ENCODE results near the gene ZSCAN30.

ZSCAN30 gene

DNA sequence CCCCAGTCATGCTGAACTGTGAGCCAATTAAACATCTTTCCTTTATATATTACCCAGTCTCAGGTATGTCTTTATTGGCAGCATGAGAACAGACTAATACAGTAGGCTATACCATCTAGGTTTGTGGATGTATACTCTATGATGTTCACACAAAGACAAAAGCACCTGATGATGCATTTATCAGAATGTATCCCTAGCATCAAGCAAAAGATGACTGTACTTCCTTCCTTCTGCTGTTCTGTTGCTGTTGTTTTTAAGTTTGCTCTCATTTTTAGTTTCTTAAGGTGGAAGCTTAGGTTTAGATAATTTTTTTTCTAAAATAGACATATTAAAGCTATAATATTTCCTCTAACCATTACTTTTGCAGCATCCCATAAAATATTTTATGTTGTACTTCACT, 12.4 kb downstream of the ZSCAN30 start:
- no peak for TF ChIP-seq TAF1 (IDR thresholded peaks at IDR 0.05; ENCODE audit: borderline replicate concordance, insufficient read depth, low read length)
- no peak for TF ChIP-seq REST (IDR thresholded peaks at IDR 0.05; ENCODE audit: insufficient read depth in 1 of 2, low read depth in 2 of 2, low read length in 2 of 2)
- TF ChIP-seq FOXP2 (optimal IDR thresholded peaks at IDR 0.05; ENCODE audit: borderline replicate concordance, extremely low read depth, extremely low read length, insufficient read depth): no peak
- TF ChIP-seq POLR2AphosphoS5 (IDR thresholded peaks at IDR 0.05; ENCODE audit: low read depth, low read length): no peak
- no peak for TF ChIP-seq SIN3A (IDR thresholded peaks at IDR 0.05; ENCODE audit: borderline replicate concordance, insufficient read depth, low read length)

GRCh38 chr18:35276267-35276666, 13.8 kb downstream of the ZSCAN30 start:
- TF ChIP-seq FOXP2 (optimal IDR thresholded peaks at IDR 0.05; ENCODE audit: borderline replicate concordance, extremely low read depth, extremely low read length, insufficient read depth): no peak

DNA sequence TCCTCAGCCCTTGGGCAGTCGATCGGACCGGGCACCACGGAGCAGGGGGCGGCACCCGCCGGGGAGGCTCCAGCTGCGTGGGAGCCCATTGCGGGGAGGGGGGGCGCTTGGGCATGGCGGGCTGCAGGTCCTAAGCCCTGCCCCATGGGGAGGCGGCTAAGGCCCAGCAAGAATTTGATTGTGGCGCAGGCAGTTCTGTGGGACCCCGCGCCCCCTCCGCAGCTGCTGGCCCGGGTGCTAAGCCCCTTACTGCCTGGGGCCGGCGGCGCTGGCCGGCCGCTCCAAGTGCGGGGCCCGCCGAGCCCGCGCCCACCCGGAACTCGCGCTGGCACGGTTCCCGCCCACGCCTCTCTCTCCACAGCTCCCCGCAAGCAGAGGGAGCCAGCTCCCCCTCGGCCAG, 18.4 kb downstream of the ZSCAN30 start:
- TF ChIP-seq SIN3A (IDR thresholded peaks at IDR 0.05; ENCODE audit: borderline replicate concordance, insufficient read depth, low read length) (no peak), POLR2AphosphoS5 (IDR thresholded peaks at IDR 0.05; ENCODE audit: low read depth, low read length) (no peak), FOXP2 (optimal IDR thresholded peaks at IDR 0.05; ENCODE audit: borderline replicate concordance, extremely low read depth, extremely low read length, insufficient read depth) (no peak), TAF1 (IDR thresholded peaks at IDR 0.05; ENCODE audit: borderline replicate concordance, insufficient read depth, low read length) (no peak), REST (IDR thresholded peaks at IDR 0.05; ENCODE audit: insufficient read depth in 1 of 2, low read depth in 2 of 2, low read length in 2 of 2) (no peak)

DNA sequence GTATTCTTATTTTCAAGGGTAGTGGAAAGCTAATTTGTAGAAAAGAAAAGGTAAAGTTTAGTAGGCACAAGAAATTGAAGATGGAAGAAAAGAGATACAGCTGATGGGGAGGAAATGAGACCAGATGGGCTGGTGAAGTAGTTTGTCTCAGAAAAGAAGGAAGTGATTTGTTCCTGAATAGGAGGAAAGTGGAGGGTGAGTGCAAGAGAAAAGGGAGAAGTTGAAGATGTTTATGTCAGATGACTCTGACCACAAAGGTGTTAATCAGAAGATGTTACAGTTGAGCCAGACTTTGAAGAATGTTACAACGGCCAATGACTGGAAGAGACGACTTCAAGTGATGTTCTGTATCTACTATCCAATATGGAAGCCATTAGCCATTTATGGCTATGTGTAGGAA, 21.2 kb downstream of the ZSCAN30 start:
- TF ChIP-seq FOXP2 (optimal IDR thresholded peaks at IDR 0.05; ENCODE audit: borderline replicate concordance, extremely low read depth, extremely low read length, insufficient read depth) (no peak), SIN3A (IDR thresholded peaks at IDR 0.05; ENCODE audit: borderline replicate concordance, insufficient read depth, low read length) (no peak), POLR2AphosphoS5 (IDR thresholded peaks at IDR 0.05; ENCODE audit: low read depth, low read length) (no peak), TAF1 (IDR thresholded peaks at IDR 0.05; ENCODE audit: borderline replicate concordance, insufficient read depth, low read length) (no peak), REST (IDR thresholded peaks at IDR 0.05; ENCODE audit: insufficient read depth in 1 of 2, low read depth in 2 of 2, low read length in 2 of 2) (no peak)

DNA sequence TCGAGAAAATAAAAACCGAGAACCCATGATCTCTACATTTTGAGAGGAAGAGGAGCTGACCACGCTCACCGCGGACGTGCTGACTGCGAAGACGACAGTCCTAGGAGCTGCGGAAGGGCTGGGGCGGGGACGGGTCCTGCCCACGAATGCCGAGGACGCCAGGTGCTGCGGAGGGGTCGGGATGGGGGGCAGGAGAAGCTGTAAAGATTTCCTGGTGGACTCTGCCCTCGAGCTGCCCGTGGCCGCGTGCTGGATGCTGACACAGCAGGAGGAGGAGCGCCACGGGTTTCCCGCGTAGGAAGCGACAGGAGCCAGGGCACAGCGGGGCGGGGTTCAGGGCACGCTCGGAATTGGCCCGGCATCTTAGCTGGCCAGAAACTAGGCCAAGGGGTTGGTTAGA, 22.2 kb downstream of the ZSCAN30 start:
- no peak for TF ChIP-seq SIN3A (IDR thresholded peaks at IDR 0.05; ENCODE audit: borderline replicate concordance, insufficient read depth, low read length)
- no peak for TF ChIP-seq REST (IDR thresholded peaks at IDR 0.05; ENCODE audit: insufficient read depth in 1 of 2, low read depth in 2 of 2, low read length in 2 of 2)
- no peak for TF ChIP-seq FOXP2 (optimal IDR thresholded peaks at IDR 0.05; ENCODE audit: borderline replicate concordance, extremely low read depth, extremely low read length, insufficient read depth)
- no peak for TF ChIP-seq TAF1 (IDR thresholded peaks at IDR 0.05; ENCODE audit: borderline replicate concordance, insufficient read depth, low read length)
- no peak for TF ChIP-seq POLR2AphosphoS5 (IDR thresholded peaks at IDR 0.05; ENCODE audit: low read depth, low read length)

Data from PFSK-1 (cell line).